Measurements from ENCODE around the gene UBE2A.

GRCh38 chrX:119624951-119625668 is 50.7 kb downstream of the UBE2A start:
- TF ChIP-seq CTCF (IDR thresholded peaks at IDR 0.05), result no peak
- no peak for TF ChIP-seq POLR2A (IDR thresholded peaks at IDR 0.05)

Data from gastroesophageal sphincter (tissue), 3 donors.